Glutamatergic neuron (in vitro differentiated cells): ENCODE results near the gene ATP11A. TPM values are rescaled to one million over a fixed set of nuclear protein-coding genes. Genes with fewer than 3 reads are reported as not detected.

Source experiments
- total RNA-seq: library from RNA; stranded (reverse); fragmentation: NEBNext Ultra II Directional; extraction: Animal tissue kit (Norgen Biotek cat#: 25700); gene quantifications from one replicate; pipeline ENCODE4 v1.2.1, GENCODE V29; 2021; ENCODE audit not compliant: unreplicated experiment

ATP11A gene
- total RNA-seq, 1 donor from 2014 or later = 127 TPM

Other genes starting within 250 kb of the ATP11A start
- 36.6 TPM for gene TUBGCP3, start 101.9 kb upstream of the ATP11A start, total RNA-seq